ENCODE data around the gene TMC1. TPM values are rescaled to one million over a fixed set of nuclear protein-coding genes. Genes with fewer than 3 reads are reported as not detected.

Gene TMC1
- total RNA-seq, 1 donor from 2014 or later, result not detected

DNA sequence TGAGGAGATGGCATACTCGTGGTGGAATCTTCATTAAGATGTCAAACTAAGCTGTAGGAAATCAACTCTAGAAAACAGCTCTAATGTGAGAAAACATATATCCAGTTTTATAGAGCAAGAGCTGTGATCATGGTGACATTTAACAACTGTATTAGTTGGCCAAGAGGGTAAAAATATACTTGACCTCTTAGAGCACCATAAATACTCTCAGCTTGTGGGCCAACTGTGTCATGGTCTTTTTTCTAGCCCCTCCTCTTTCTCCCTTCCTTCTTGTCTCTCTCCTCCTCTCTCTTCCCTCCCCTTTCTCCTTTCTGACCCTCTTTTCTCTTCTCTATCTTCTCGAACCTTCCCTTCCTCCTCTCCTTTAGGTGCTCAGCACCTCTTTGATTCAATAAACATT, 54.7 kb downstream of the TMC1 start:
- DNase-seq (ENCODE audit: low spot score), result no peak
- Mint-ChIP-seq H3K9me3 (ENCODE audit: low read depth) (no peaks in the 10 kb centered on the region), H3K27me3 (ENCODE audit: low read depth) (no peaks in the 10 kb centered on the region), H3K36me3 (ENCODE audit: low read depth) (no peaks in the 10 kb centered on the region), H3K4me3 (ENCODE audit: unreplicated experiment) (no peak overlapping the region), H3K27ac (ENCODE audit: unreplicated experiment) (no peak overlapping the region), H3K4me1 (ENCODE audit: low read depth) (peaks cover 37% of the 10 kb centered on the region)
- TF ChIP-seq, protein P1, sequence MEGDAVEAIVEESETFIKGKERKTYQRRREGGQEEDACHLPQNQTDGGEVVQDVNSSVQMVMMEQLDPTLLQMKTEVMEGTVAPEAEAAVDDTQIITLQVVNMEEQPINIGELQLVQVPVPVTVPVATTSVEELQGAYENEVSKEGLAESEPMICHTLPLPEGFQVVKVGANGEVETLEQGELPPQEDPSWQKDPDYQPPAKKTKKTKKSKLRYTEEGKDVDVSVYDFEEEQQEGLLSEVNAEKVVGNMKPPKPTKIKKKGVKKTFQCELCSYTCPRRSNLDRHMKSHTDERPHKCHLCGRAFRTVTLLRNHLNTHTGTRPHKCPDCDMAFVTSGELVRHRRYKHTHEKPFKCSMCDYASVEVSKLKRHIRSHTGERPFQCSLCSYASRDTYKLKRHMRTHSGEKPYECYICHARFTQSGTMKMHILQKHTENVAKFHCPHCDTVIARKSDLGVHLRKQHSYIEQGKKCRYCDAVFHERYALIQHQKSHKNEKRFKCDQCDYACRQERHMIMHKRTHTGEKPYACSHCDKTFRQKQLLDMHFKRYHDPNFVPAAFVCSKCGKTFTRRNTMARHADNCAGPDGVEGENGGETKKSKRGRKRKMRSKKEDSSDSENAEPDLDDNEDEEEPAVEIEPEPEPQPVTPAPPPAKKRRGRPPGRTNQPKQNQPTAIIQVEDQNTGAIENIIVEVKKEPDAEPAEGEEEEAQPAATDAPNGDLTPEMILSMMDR (IDR thresholded peaks at IDR 0.05), result no peak

DNA sequence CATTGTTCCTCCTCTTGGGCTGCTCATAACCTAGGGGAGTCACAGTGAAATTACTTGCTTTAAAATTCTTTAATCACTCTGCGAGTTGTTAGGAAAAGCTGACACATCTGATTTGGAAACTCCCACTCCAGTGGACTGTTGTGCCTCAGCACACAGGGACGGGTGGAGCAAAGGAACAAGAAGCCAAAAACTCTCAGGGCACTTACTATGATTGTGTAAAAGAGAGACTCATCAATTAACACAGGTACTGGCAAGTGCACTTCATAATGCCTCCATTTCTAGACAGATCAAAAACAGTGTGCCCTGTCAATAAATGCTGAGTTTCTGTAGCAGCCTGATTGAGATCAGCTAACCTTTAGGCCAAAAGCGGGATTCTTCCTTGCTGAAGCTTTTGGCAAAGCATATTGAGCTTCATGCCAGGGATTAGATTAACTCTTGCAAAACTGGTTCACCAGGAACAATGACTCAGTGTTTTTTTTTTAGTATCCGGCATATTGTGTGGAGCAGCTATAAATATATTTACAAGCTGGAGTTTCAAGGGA, 55.9 kb downstream of the TMC1 start:
- Mint-ChIP-seq H3K36me3 (ENCODE audit: low read depth) (no peaks in the 10 kb centered on the region), H3K4me1 (ENCODE audit: low read depth) (peaks cover 49% of the 10 kb centered on the region), H3K27me3 (ENCODE audit: low read depth) (no peaks in the 10 kb centered on the region), H3K4me3 (ENCODE audit: unreplicated experiment) (no peak overlapping the region), H3K9me3 (ENCODE audit: low read depth) (no peaks in the 10 kb centered on the region), H3K27ac (ENCODE audit: unreplicated experiment) (no peak overlapping the region)
- TF ChIP-seq, protein P1 (IDR thresholded peaks at IDR 0.05), result no peak
- DNase-seq (ENCODE audit: low spot score), result no peak

DNA sequence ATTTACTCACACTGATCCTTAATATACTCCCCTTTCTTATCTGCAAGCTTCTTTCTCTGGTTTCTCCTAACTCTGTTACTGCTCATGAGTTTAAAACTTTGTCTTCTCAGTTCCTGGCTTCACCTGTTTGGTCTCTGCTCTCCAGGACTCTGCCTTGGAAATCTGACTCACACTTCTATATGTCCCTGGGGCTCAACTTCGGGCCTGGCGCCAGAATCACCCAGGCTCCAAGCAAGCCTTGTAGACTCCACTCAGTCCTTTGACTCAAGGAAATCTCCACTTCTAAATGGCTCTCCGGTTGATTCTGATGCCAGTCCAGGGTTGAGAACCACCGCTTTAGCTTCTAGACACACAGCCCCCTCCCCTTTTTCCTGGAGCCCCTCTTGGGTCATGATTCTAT, 57.8 kb downstream of the TMC1 start:
- Mint-ChIP-seq H3K9me3 (ENCODE audit: low read depth) (no peaks in the 10 kb centered on the region), H3K4me1 (ENCODE audit: low read depth) (peaks cover 66% of the 10 kb centered on the region), H3K4me3 (ENCODE audit: unreplicated experiment) (no peak overlapping the region)

DNA sequence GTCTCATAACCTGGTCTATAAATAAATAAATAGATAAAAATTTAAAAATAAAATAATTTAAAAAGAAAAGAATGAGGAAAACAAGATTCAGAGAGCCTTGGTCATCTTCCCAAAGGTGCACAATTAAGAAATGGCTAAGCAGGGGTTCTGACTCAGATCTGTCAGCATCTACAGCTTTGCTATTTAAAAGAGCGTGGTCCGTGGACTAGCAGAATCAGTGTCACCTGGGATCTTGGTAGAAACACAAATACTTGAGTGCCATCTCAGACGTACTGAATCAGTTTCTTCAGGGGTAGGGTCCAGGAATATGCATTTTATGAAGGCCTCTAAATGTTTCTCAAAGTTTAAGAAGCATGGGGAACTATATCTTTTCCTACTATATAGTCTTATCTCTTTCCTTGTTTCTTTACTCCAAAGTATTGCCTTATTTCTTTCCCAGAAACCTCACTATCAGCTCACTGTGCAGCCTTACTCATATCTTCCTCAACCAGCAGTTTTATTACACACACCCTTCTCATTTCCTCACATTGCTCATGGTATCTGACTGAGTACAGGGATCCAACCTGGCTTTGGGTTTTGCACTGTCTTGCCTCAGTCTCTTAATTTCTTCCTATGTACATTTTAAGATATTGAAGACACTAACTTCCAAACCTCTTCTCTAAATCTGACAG, 58.6 kb downstream of the TMC1 start:
- TF ChIP-seq, protein P1 (IDR thresholded peaks at IDR 0.05), result no peak
- H3K27me3 Mint-ChIP-seq (ENCODE audit: low read depth), result no peaks in the 10 kb centered on the region
- peak overlapping the region; percentile 19 for H3K27ac Mint-ChIP-seq (ENCODE audit: unreplicated experiment)
- H3K4me1 Mint-ChIP-seq (ENCODE audit: low read depth), result peaks cover 66% of the 10 kb centered on the region
- H3K9me3 Mint-ChIP-seq (ENCODE audit: low read depth), result no peaks in the 10 kb centered on the region
- DNase-seq (ENCODE audit: low spot score), result no peak
- no peaks in the 10 kb centered on the region for H3K36me3 Mint-ChIP-seq (ENCODE audit: low read depth)
- H3K4me3 Mint-ChIP-seq (ENCODE audit: unreplicated experiment), result no peak overlapping the region

More for the DNA sequence above, 57.8 kb downstream of the TMC1 start:
- no peaks in the 10 kb centered on the region for H3K36me3 Mint-ChIP-seq (ENCODE audit: low read depth)
- TF ChIP-seq, protein P1 (IDR thresholded peaks at IDR 0.05), result no peak
- H3K27ac Mint-ChIP-seq (ENCODE audit: unreplicated experiment), result no peak overlapping the region
- no peak for DNase-seq (ENCODE audit: low spot score)
- no peaks in the 10 kb centered on the region for H3K27me3 Mint-ChIP-seq (ENCODE audit: low read depth)

DNA sequence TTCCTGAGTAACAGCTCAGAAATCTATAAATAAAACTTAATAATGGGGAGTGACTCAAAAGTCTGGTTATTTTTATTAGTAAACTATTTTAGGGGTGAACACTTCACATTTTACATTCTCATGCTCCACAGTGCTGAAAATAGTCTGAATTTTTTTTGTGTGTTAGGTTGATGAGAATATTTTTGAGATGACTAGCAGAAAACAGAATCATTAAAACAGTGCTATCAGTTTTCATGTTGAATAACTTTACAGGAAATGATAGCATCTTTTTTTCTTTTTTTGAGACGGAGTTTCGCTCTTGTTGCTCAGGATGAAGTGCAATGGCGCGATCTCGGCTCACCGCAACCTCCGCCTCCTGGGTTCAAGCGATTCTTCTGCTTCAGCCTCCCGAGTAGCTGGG, 60.3 kb downstream of the TMC1 start:
- H3K4me3 Mint-ChIP-seq (ENCODE audit: unreplicated experiment), result no peak overlapping the region
- no peaks in the 10 kb centered on the region for H3K27me3 Mint-ChIP-seq (ENCODE audit: low read depth)
- no peaks in the 10 kb centered on the region for H3K36me3 Mint-ChIP-seq (ENCODE audit: low read depth)
- no peaks in the 10 kb centered on the region for H3K9me3 Mint-ChIP-seq (ENCODE audit: low read depth)
- TF ChIP-seq, protein P1 (IDR thresholded peaks at IDR 0.05), result no peak
- H3K27ac Mint-ChIP-seq (ENCODE audit: unreplicated experiment), result peak overlapping the region; percentile 72
- no peak for DNase-seq (ENCODE audit: low spot score)
- H3K4me1 Mint-ChIP-seq (ENCODE audit: low read depth), result peaks cover 78% of the 10 kb centered on the region

Data from chondrocyte (in vitro differentiated cells).